HFF-Myc (cell line): ENCODE results near the gene TOMM34.
A peak's percentile ranks its signal among the peaks of the same experiment; 100 is the strongest.

Experiments
- DNase-seq: peaks from one replicate; pipeline ENCODE4 v3.0.0-alpha.2; 2011; ENCODE audit warnings: low read depth; ENCODE audit errors: extremely low read depth
- H3K4me3 ChIP-seq: replicated peaks from 2 replicates; pipeline ENCODE4 v1.5.1; 2011; ENCODE audit warnings: low read depth, mild to moderate bottlenecking, control low read depth, low read length
- CTCF ChIP-seq: IDR thresholded peaks from 2 replicates; pipeline ENCODE4 v1.5.1; 2012; ENCODE audit warnings: mild to moderate bottlenecking, low read depth, low read length, control low read depth; ENCODE audit errors: missing control alignments

Gene TOMM34

DNA sequence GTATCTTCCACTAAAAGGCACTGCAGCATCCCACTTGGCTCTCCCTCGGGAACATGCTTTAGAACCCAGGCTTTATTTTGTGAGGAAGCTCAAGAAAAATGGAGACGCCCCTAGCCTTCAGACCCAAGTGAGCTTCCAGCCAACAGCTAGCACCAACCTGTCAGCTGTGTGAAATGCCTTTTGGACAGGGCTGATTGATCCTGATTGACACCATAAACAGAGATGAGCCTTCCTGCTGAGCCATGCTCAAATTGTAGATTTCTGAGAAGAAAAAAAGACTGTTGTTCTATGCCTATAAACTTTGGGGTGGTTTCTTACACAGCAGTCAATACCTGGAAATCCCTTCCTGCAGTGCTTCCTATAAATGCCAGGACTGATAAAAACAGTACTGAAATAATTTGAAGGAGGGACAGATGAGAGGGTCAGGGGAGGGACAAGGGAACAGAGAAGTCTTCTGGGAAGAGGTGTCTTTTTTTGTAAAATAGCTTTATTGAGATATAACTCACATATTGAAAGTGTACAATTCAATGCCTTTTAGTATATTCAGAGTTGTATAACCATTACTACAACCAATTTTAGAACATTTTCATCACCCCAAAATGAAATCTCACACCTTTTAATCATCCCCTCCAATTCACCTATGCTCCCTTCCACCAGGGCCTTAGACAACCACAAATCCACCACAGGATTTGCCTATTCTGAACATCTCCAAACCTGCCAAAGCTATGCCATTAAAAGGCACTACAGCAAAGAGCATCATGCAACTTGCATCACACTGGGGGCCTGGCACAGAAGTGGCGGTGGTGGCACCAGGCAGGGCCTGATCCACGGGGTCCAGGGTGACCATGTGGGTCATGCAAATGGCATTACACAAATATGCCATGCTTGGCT lies 3.4 kb upstream of the TOMM34 start:
- no peak overlapping the region for H3K4me3 ChIP-seq
- TF ChIP-seq CTCF: no peak
- no peak for DNase-seq

DNA sequence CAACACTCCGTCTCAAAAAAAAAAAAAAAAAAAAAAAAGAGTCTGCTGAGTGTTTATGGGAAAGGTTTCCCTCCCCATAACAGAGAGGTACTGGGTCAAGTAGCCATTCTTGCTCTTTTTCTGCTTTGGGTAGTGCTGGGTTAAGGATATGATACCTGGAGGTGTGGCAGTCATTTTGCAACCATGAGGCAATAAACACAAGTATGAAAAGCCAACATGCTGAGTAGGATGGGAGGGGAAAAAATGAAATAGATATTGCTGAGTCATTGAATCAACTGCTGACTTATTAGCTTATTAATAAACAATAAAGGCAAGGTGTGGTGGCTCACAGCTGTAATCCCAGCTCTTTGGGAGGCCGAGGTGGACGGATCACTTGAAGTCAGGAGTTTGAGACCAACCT lies 2.3 kb upstream of the TOMM34 start:
- DNase-seq: no peak
- TF ChIP-seq CTCF: no peak
- no peak overlapping the region for H3K4me3 ChIP-seq

DNA sequence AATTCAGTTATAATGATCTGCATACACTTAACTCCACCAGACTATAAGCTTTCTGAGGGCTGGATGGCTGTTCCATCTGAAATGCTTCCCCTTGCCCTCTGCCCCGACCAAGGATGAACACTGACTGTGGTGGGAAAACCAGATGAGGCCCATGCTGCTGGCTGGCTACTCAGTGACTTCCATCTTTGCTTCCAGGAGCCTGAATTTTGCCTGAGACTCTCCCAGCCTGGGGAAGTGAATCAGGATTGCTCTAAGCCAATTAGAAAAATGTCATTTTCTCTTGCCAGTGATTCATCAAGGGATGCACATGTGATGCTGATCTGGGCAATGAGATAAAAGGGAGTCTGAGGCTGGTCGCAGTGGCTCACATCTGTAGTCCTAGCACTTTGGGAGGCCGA lies 1.7 kb upstream of the TOMM34 start:
- no peak overlapping the region for H3K4me3 ChIP-seq
- TF ChIP-seq CTCF: no peak
- no peak for DNase-seq

GRCh38 chr20:44961011-44961869 lies 1.0 kb upstream of the TOMM34 start:
- DNase-seq: no peak
- H3K4me3 ChIP-seq: no peak overlapping the region
- no peak for TF ChIP-seq CTCF

GRCh38 chr20:44959638-44960102 lies 527 bp downstream of the TOMM34 start:
- DNase-seq: no peak
- no peak for TF ChIP-seq CTCF
- peak overlapping the region; percentile 66 for H3K4me3 ChIP-seq

GRCh38 chr20:44959082-44959637 lies 1.0 kb downstream of the TOMM34 start:
- no peak for DNase-seq

More at GRCh38 chr20:44959082-44959637, 1.0 kb downstream of the TOMM34 start:
- no peak for TF ChIP-seq CTCF
- H3K4me3 ChIP-seq: peak overlapping the region; percentile 66
